K562 (cell line): Measurements from ENCODE around the gene CNOT6. TPM values are rescaled to one million over a fixed set of nuclear protein-coding genes. Genes with fewer than 3 reads are reported as not detected.

Experiments
- ATAC-seq: fragments of 200-7000 bp; cut with Tn5 transposase; 3 replicates; pipeline ENCODE4 v1.9.1; 2020; ENCODE audit warnings: moderate library complexity
- BruUV-seq: library from RNA; stranded (reverse); fragments of 400-500 nt; replicated peaks from 2 replicates; lab custom pipeline; 2021; lab: Mats Ljungman, UMichigan
- CTCF ChIA-PET: fragments of 300-600 bp; formaldehyde crosslinking; extraction: SDS; loops from one replicate; lab custom pipeline; 2021; ENCODE audit warnings: low intra/inter-chr PET ratio; lab: Yijun Ruan, JAX
- POLR2A ChIA-PET: fragments of 300-600, 350-650 bp; sonication (Branson Sonifier 250); formaldehyde crosslinking; extraction: SDS; loops from one replicate; lab custom pipeline; 2021; ENCODE audit warnings: antibody characterized with exemption, inconsistent platforms; lab: Yijun Ruan, JAX
- DNase-seq, 4 experiments: peaks; one replicate each; pipeline versions ENCODE4 v3.0.0 to v3.0.0-alpha.2; 2011 to 2018; ENCODE audit warnings: low spot score in 3 of 4, mixed read lengths in 3 of 4; ENCODE audit errors: extremely low read depth in 1 of 4
- FAIRE-seq: peaks from 2 replicates; lab custom pipeline; 2011; peaks lifted over from hg19 to GRCh38; lab: Jason Lieb, UNC
- H2AFZ ChIP-seq: 2 replicates; pipeline ENCODE4 v1.6.0; 2011; ENCODE audit warnings: low read depth, low read length, control low read depth, inconsistent platforms
- H3K27ac ChIP-seq: fragments of 200-600 bp; 3 replicates; pipeline ENCODE4 v1.8.0; 2011; ENCODE audit warnings: low read depth, mild to moderate bottlenecking, control low read depth, inconsistent platforms, low read length, moderate library complexity, mixed read lengths; ENCODE audit errors: extremely low read depth
- H3K27me3 ChIP-seq, 2 experiments: fragments of 300-600 bp in 1 of 2; 2 replicates in 1 of 2; 3 replicates in 1 of 2; pipeline versions ENCODE4 v1.6.0 to v1.8.0; 2011; ENCODE audit warnings: inconsistent platforms in 2 of 2, low read length in 2 of 2, mild to moderate bottlenecking in 1 of 2, mixed read lengths in 1 of 2, moderate library complexity in 1 of 2; ENCODE audit not compliant: control insufficient read depth in 2 of 2, insufficient read depth in 2 of 2
- H3K36me3 ChIP-seq: fragments of 300-600 bp; 3 replicates; pipeline ENCODE4 v1.8.0; 2011; ENCODE audit warnings: mild to moderate bottlenecking, low read length, inconsistent platforms; ENCODE audit not compliant: control insufficient read depth, insufficient read depth
- H3K4me1 ChIP-seq, 2 experiments: fragments of 200-600 bp in 1 of 2; replicated peaks in 1 of 2; 2 replicates in 1 of 2; 3 replicates in 1 of 2; pipeline versions ENCODE4 v1.5.1 to v1.8.0; 2011; ENCODE audit warnings: inconsistent platforms in 2 of 2, low read length in 2 of 2, mild to moderate bottlenecking in 1 of 2, mixed read lengths in 1 of 2, moderate library complexity in 1 of 2; ENCODE audit not compliant: control insufficient read depth in 2 of 2, insufficient read depth in 2 of 2
- H3K4me2 ChIP-seq: 2 replicates; pipeline ENCODE4 v1.6.1; 2011; ENCODE audit warnings: low read length, control low read depth, inconsistent platforms, mixed read lengths; ENCODE audit not compliant: insufficient read depth
- H3K4me3 ChIP-seq: fragments of 200-600 bp; sonication (generic), shearing (Covaris generic); 2 replicates; pipeline ENCODE4 v1.5.1; 2016; ENCODE audit warnings: control low read depth, inconsistent platforms
- H3K79me2 ChIP-seq: fragments of 200-600 bp; 3 replicates; pipeline ENCODE4 v1.8.0; 2011; ENCODE audit warnings: low read length, inconsistent platforms; ENCODE audit not compliant: control insufficient read depth, insufficient read depth
- H3K9ac ChIP-seq, 2 experiments: 2 replicates each; pipeline versions ENCODE4 v1.6.0 to v1.6.1; 2011; ENCODE audit warnings: low read depth in 2 of 2, low read length in 2 of 2, control low read depth in 1 of 2, inconsistent platforms in 1 of 2, mild to moderate bottlenecking in 1 of 2, mixed read lengths in 1 of 2; ENCODE audit not compliant: insufficient read depth in 1 of 2
- H3K9me1 ChIP-seq: one replicate; pipeline ENCODE4 v1.6.0; 2011; ENCODE audit warnings: inconsistent platforms, mild to moderate bottlenecking, low read length, moderate library complexity; ENCODE audit not compliant: control insufficient read depth, insufficient read depth
- H3K9me3 ChIP-seq: replicated peaks from 2 replicates; pipeline ENCODE4 v1.5.1; 2011; ENCODE audit warnings: low read depth, low read length, inconsistent platforms; ENCODE audit not compliant: control insufficient read depth, insufficient read depth
- H4K20me1 ChIP-seq: replicated peaks from 2 replicates; pipeline ENCODE4 v1.6.1; 2011; ENCODE audit warnings: low read length, inconsistent platforms, mixed read lengths; ENCODE audit not compliant: control insufficient read depth, insufficient read depth
- CBX5 ChIP-seq: IDR thresholded peaks from 2 replicates; pipeline ENCODE4 v1.6.1; 2014; ENCODE audit warnings: low read depth, borderline replicate concordance
- FOXJ3 ChIP-seq: sonication (generic); formaldehyde crosslinking; IDR thresholded peaks from 2 replicates; pipeline ENCODE4 v1.4.0; 2020; ENCODE audit warnings: mild to moderate bottlenecking, missing genetic modification reagents
- GATAD2B ChIP-seq: fragments of 450-650 bp; IDR thresholded peaks from 2 replicates; pipeline ENCODE4 v1.6.1; 2017; ENCODE audit warnings: mild to moderate bottlenecking, borderline replicate concordance
- HNRNPL ChIP-seq: fragments of 200-400 bp; formaldehyde crosslinking; IDR thresholded peaks from 2 replicates; pipeline ENCODE4 v1.6.1; 2017; ENCODE audit warnings: low read depth, mild to moderate bottlenecking, low read length
- MAZ ChIP-seq, 2 experiments: fragments of 450-650 bp in 1 of 2; sonication (generic) in 1 of 2; formaldehyde crosslinking; IDR thresholded peaks in 1 of 2; conservative IDR thresholded peaks in 1 of 2; 2 replicates each; pipeline versions ENCODE4 v1.4.0 to v1.5.0; 2020; ENCODE audit warnings: mild to moderate bottlenecking in 1 of 2, missing genetic modification reagents in 1 of 2
- MEIS2 ChIP-seq: fragments of 450-650 bp; IDR thresholded peaks from 2 replicates; pipeline ENCODE4 v1.6.1; 2014; ENCODE audit warnings: mild to moderate bottlenecking; ENCODE audit not compliant: partially characterized antibody
- POLR2G ChIP-seq: fragments of 200-400 bp; formaldehyde crosslinking; IDR thresholded peaks from 2 replicates; pipeline ENCODE4 v1.6.1; 2017; ENCODE audit warnings: low read depth, mild to moderate bottlenecking, antibody characterized with exemption, low read length, moderate library complexity
- RB1 ChIP-seq: fragments of 450-650 bp; IDR thresholded peaks from 2 replicates; pipeline ENCODE4 v1.6.1; 2017; ENCODE audit warnings: low read depth, mild to moderate bottlenecking
- RBBP5 ChIP-seq: fragments of 200-600 bp; sonication (generic); IDR thresholded peaks from 2 replicates; pipeline ENCODE4 v1.6.1; 2012; ENCODE audit warnings: borderline replicate concordance, mild to moderate bottlenecking, low read length, control low read depth, inconsistent platforms; ENCODE audit not compliant: insufficient read depth, poor library complexity, severe bottlenecking
- RBM22 ChIP-seq: fragments of 200-400 bp; formaldehyde crosslinking; IDR thresholded peaks from 2 replicates; pipeline ENCODE4 v1.6.1; 2018; ENCODE audit warnings: low read length, low read depth; ENCODE audit not compliant: poor library complexity, severe bottlenecking
- SAP30 ChIP-seq: fragments of 200-600 bp; sonication (generic); IDR thresholded peaks from 2 replicates; pipeline ENCODE4 v1.6.1; 2012; ENCODE audit warnings: borderline replicate concordance, low read depth, mild to moderate bottlenecking, moderate library complexity, low read length, control low read depth, inconsistent platforms; ENCODE audit not compliant: insufficient read depth, poor library complexity, severe bottlenecking
- SIN3A ChIP-seq, 2 experiments: fragments of 150-350 bp in 1 of 2; IDR thresholded peaks; 2 replicates each; pipeline ENCODE4 v1.6.1; 2011 to 2016; ENCODE audit warnings: borderline replicate concordance in 2 of 2, low read depth in 2 of 2, low read length in 2 of 2, mild to moderate bottlenecking in 2 of 2, moderate library complexity in 2 of 2; ENCODE audit not compliant: control insufficient read depth in 1 of 2
- ZFX ChIP-seq: sonication (generic); formaldehyde crosslinking; IDR thresholded peaks from 2 replicates; pipeline ENCODE4 v1.8.0; 2022; ENCODE audit warnings: mild to moderate bottlenecking, missing genetic modification reagents, moderate library complexity
- ZNF274 ChIP-seq: IDR thresholded peaks from 2 replicates; pipeline ENCODE4 v1.6.1; 2011; ENCODE audit warnings: low read depth, mild to moderate bottlenecking, low read length, moderate library complexity, borderline replicate concordance
- WGBS: fragments of 100-300 bp; shearing (Covaris generic); methylation state at CpG from one replicate; pipeline ENCODE4 v1.1.6; 2016; ENCODE audit warnings: low coverage, mixed read lengths; ENCODE audit not compliant: insufficient coverage; ENCODE audit errors: missing lambda C conversion rate; 5-methylcytosine and 5-hydroxymethylcytosine counted together
- in situ Hi-C: fragments of 300-500 bp; cut with MboI; formaldehyde crosslinking; loops from 4 replicates; pipeline ENCODE4 v1.15.0; 2018; ENCODE audit warnings: inconsistent platforms, mixed read lengths
- intact Hi-C: fragments of 100-400 bp; cut with micrococcal nuclease; formaldehyde crosslinking; loops from 2 replicates; pipeline ENCODE4 v1.14.2; 2022
- polyA plus RNA-seq, 8 experiments: library from polyadenylated mRNA; depleted of rRNA in 4 of 8; stranded (reverse) in 5 of 8; unstranded in 3 of 8; fragments of >200 nt; fragmentation: Nextera tagmentation in 2 of 8; fragmentation: Illumina TruSeq in 1 of 8; extraction: Ambion mirVana in 2 of 8; extraction: Trizol in 1 of 8; gene quantifications; 2 replicates each; pipeline versions ENCODE4 v1.2.1 to v1.2.3, GENCODE V29; 2011 to 2014; ENCODE audit warnings: inconsistent platforms in 1 of 8, missing spikeins in 1 of 8
- total RNA-seq, 7 experiments: library from RNA; depleted of rRNA in 6 of 7; stranded (reverse); fragments of >200 nt in 6 of 7; fragmentation: Illumina TruSeq in 2 of 7; extraction: Trizol in 2 of 7; gene quantifications; 2 replicates each; pipeline versions ENCODE4 v1.2.1 to v1.2.3, GENCODE V29; 2011 to 2021; ENCODE audit warnings: low replicate concordance in 1 of 7
- TF ChIP-seq, protein P1 (sequence below): sonication (generic); IDR thresholded peaks from 2 replicates; pipeline ENCODE4 v1.6.1; 2016
- TF ChIP-seq, protein P2 (sequence below): fragments of 450-650 bp; formaldehyde crosslinking; IDR thresholded peaks from 2 replicates; pipeline ENCODE4 v1.4.0; 2022; ENCODE audit warnings: missing genetic modification characterization

Gene CNOT6
- total and polyA plus RNA-seq, 9 of the 15 experiments (the other 6 are each of a cell fraction or from before 2014, with no cell fraction given), result 4.9 to 32.4 (median 14.0) TPM

DNA sequence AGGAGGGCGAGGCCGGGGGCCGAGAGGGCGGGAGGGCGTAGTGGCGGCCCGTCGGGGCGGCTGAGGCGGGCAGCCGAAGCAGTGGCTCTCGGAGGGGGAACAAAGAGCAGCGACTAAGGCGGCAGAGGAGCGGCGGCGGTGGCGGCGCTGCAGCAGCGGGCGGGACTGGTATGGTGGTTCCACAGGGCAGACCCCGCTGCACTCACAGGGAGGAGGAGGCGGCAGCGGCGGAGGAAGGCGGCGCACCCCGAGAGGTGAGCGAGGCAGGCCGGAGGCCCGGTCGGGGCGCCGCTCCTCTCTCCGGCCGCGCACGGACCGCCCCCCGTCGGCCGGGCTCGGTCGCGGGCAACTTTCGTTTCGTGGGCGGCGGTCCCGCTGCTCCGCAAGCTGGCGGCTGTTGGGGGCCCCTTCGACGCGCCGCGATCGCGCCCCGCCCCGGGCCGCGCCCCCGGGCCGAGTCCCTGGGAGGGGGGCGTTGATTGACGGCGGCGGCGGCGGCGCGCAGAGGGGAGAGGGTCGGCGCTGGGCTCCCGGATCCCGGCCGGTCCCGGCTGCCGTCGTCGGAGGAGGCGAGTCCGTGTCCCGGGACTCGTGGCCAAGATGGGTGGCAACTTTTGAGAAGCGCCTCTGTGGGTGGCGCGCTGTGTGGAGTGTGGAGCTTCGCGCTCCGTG lies 467 bp downstream of the CNOT6 start:
- POLR2A ChIA-PET, result interaction anchor here (0.6 to 1.6 kb wide), 5 partner anchors 23 to 391 kb away, joined by 3 to 6 read pairs (median 4); no protein-coding TSS in a partner anchor
- H3K4me1 ChIP-seq, result peaks cover 26 to 40% of the 10 kb centered on the region in 2 experiments
- intact Hi-C loops (loop anchor here (5.0 kb wide), 2 partner anchors 63 to 113 kb away; no protein-coding TSS in a partner anchor), in situ Hi-C loops (no loop called here)
- H3K27me3 ChIP-seq, result no peaks in the 10 kb centered on the region
- CTCF ChIA-PET, result no interaction called here
- peaks cover 59% of the 10 kb centered on the region for H3K79me2 ChIP-seq
- WGBS, result under 1% methylated on average over 30 of the region's 92 CpGs
- FAIRE-seq, result peak; percentile 23
- peak overlapping the region; percentile 92 to 99 for H3K9ac ChIP-seq
- peaks cover 33% of the 10 kb centered on the region for H3K36me3 ChIP-seq
- H3K9me1 ChIP-seq, result peaks cover 5% of the 10 kb centered on the region
- no TSS peak for BruUV-seq
- H3K4me2 ChIP-seq, result peak overlapping the region; percentile 91
- no peaks in the 10 kb centered on the region for H3K9me3 ChIP-seq
- H3K27ac ChIP-seq, result peak overlapping the region; percentile 96
- H3K4me3 ChIP-seq, result peak overlapping the region; percentile 99
- H4K20me1 ChIP-seq, result peaks cover 28% of the 10 kb centered on the region
- peak; percentile 39 for ATAC-seq
- peak; percentile 54 to 81 (median 71) for DNase-seq
- peak overlapping the region; percentile 86; the same call in 1 of the 2 replicates for H2AFZ ChIP-seq
- TF ChIP-seq, protein P1, sequence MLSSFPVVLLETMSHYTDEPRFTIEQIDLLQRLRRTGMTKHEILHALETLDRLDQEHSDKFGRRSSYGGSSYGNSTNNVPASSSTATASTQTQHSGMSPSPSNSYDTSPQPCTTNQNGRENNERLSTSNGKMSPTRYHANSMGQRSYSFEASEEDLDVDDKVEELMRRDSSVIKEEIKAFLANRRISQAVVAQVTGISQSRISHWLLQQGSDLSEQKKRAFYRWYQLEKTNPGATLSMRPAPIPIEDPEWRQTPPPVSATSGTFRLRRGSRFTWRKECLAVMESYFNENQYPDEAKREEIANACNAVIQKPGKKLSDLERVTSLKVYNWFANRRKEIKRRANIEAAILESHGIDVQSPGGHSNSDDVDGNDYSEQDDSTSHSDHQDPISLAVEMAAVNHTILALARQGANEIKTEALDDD, result no peak
- TF ChIP-seq, protein P2, sequence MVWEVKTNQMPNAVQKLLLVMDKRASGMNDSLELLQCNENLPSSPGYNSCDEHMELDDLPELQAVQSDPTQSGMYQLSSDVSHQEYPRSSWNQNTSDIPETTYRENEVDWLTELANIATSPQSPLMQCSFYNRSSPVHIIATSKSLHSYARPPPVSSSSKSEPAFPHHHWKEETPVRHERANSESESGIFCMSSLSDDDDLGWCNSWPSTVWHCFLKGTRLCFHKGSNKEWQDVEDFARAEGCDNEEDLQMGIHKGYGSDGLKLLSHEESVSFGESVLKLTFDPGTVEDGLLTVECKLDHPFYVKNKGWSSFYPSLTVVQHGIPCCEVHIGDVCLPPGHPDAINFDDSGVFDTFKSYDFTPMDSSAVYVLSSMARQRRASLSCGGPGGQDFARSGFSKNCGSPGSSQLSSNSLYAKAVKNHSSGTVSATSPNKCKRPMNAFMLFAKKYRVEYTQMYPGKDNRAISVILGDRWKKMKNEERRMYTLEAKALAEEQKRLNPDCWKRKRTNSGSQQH (CRISPR knock-in tag), result no peak
- TF ChIP-seq ZFX (CRISPR knock-in tag) (peak; percentile 62), SIN3A (IDR thresholded peaks at IDR 0.05; ENCODE audit: borderline replicate concordance in 2 of 2, control insufficient read depth in 1 of 2, low read depth in 2 of 2, low read length in 2 of 2) (peak in 1 of 2 experiments; percentile 48; a peak in 2 of 4 replicates), RB1 (peak; percentile 43; the same call in 1 of the 2 replicates), RBBP5 (peak; percentile 92), MAZ (CRISPR knock-in tag; conservative IDR thresholded peaks at IDR 0.05 in 1 of 2, IDR thresholded peaks at IDR 0.05 in 1 of 2) (0 out of 4 replicates have a peak, but pooled peaks of 1 of the 2 experiments have one; percentile 20), CBX5 (no peak), FOXJ3 (CRISPR knock-in tag) (no peak), HNRNPL (0 out of 2 replicates have a peak, but pooled peaks have one; percentile 27), ZNF274 (no peak), SAP30 (peak; percentile 45), RBM22 (peak; percentile 17), MEIS2 (peak; percentile 39), GATAD2B (peak; percentile 58; the same call in 1 of the 2 replicates), POLR2G (peak; percentile 80)
